Tibial artery (tissue), 4 donors: ENCODE measurements around the gene NEK7.
A peak's percentile ranks its signal among the peaks of the same experiment; 100 is the strongest.

Experiments
- DNase-seq, 2 donors: peaks; one replicate each; pipeline ENCODE4 v3.0.0-alpha.2; 2019
- H3K27ac ChIP-seq, 2 donors: fragments of 200-600 bp; sonication (generic) in 1 of 2; 1 replicate in 1 of 2; 2 replicates in 1 of 2; pipeline ENCODE4 v1.5.1; 2018 to 2019; ENCODE audit warnings: mild to moderate bottlenecking in 1 of 2
- H3K27me3 ChIP-seq, 2 donors: fragments of 200-600 bp; sonication (generic) in 1 of 2; one replicate each; pipeline versions ENCODE4 v1.5.1 to v1.6.0; 2016 to 2019
- H3K36me3 ChIP-seq, 3 donors: fragments of 200-600 bp; sonication (generic) in 2 of 3; one replicate each; pipeline ENCODE4 v1.5.1; 2016 to 2019; ENCODE audit warnings: mild to moderate bottlenecking in 2 of 3
- H3K4me1 ChIP-seq, 4 donors: fragments of 200-600 bp; sonication (generic) in 2 of 4; 1 replicate in 3 of 4; 2 replicates in 1 of 4; pipeline ENCODE4 v1.5.1; 2016 to 2019
- H3K4me3 ChIP-seq, 2 donors: fragments of 200-600 bp; sonication (generic) in 1 of 2; 1 replicate in 1 of 2; 2 replicates in 1 of 2; pipeline ENCODE4 v1.5.1; 2018 to 2019; ENCODE audit warnings: mild to moderate bottlenecking in 2 of 2
- H3K9me3 ChIP-seq, 3 donors: fragments of 200-600 bp; sonication (generic) in 1 of 3; one replicate each; pipeline ENCODE4 v1.5.1; 2016 to 2019
- CTCF ChIP-seq, 2 experiments: fragments of 200-600 bp in 1 of 2; fragments of 450-650 bp in 1 of 2; IDR thresholded peaks; one replicate each; pipeline ENCODE4 v1.5.1; 2017 to 2019; ENCODE audit warnings: antibody characterized with exemption in 2 of 2, mild to moderate bottlenecking in 1 of 2, moderate library complexity in 1 of 2
- intact Hi-C: fragments of 100-400 bp; cut with DNase I; formaldehyde crosslinking; loops from one replicate; pipeline ENCODE4 v1.15.0; 2023; ENCODE audit warnings: low total_unique reads

NEK7 gene

GRCh38 chr1:198143797-198144196 is 13.0 kb upstream of the NEK7 start:
- H3K9me3 ChIP-seq = no peaks in the 10 kb centered on the region
- H3K27me3 ChIP-seq = no peaks in the 10 kb centered on the region
- no peaks in the 10 kb centered on the region for H3K4me1 ChIP-seq
- H3K27ac ChIP-seq = no peak overlapping the region
- intact Hi-C loops = no loop called here
- DNase-seq = no peak
- no peak overlapping the region for H3K4me3 ChIP-seq
- no peak for TF ChIP-seq CTCF (IDR thresholded peaks at IDR 0.05)
- no peaks in the 10 kb centered on the region for H3K36me3 ChIP-seq

- Histone ChIP-seq H3K36me3 (no peaks in the 10 kb centered on the region), H3K27ac (no peak overlapping the region), H3K9me3 (no peaks in the 10 kb centered on the region), H3K4me3 (no peak overlapping the region), H3K27me3 (no peaks in the 10 kb centered on the region), H3K4me1 (peaks cover 0 to 7% (median 2%) of the 10 kb centered on the region in 4 donors)
- TF ChIP-seq CTCF (IDR thresholded peaks at IDR 0.05) = no peak
- no peak for DNase-seq
- intact Hi-C loops = no loop called here
Measured at GRCh38 chr1:198147216-198147615, 9.6 kb upstream of the NEK7 start.

DNA sequence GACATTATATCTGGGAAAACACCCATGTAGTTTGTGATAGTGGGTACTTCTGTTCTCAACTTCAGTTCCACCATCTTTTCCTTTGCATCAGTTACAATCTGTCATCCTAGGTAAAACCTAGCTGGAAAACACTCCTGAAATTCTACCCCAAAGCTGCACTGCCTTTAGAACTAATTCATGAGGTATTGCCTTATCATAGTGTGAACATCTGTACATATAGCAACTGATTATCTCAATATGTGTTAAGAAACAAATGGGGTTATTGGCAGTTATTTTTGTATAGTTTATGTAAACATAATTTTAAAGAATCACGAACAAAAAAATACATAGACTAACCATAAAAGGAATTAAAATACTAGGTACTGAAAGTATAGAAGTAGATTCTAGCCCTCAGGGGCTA is 6.4 kb upstream of the NEK7 start:
- DNase-seq = no peak

GRCh38 chr1:198151688-198152087 is 5.1 kb upstream of the NEK7 start:
- no peak overlapping the region for H3K4me3 ChIP-seq
- no peaks in the 10 kb centered on the region for H3K27me3 ChIP-seq
- TF ChIP-seq CTCF (IDR thresholded peaks at IDR 0.05) = no peak
- intact Hi-C loops = no loop called here
- H3K27ac ChIP-seq = no peak overlapping the region
- H3K9me3 ChIP-seq = no peaks in the 10 kb centered on the region
- H3K36me3 ChIP-seq = no peaks in the 10 kb centered on the region
- H3K4me1 ChIP-seq = peaks cover 0 to 46% (median 36%) of the 10 kb centered on the region in 4 donors
- DNase-seq = no peak

More for the DNA sequence above, 6.4 kb upstream of the NEK7 start:
- intact Hi-C loops = no loop called here
- Histone ChIP-seq H3K27me3 (no peaks in the 10 kb centered on the region), H3K9me3 (no peaks in the 10 kb centered on the region), H3K4me3 (no peak overlapping the region), H3K4me1 (peaks cover 0 to 39% (median 27%) of the 10 kb centered on the region in 4 donors), H3K27ac (no peak overlapping the region), H3K36me3 (no peaks in the 10 kb centered on the region)
- no peak for TF ChIP-seq CTCF (IDR thresholded peaks at IDR 0.05)

DNA sequence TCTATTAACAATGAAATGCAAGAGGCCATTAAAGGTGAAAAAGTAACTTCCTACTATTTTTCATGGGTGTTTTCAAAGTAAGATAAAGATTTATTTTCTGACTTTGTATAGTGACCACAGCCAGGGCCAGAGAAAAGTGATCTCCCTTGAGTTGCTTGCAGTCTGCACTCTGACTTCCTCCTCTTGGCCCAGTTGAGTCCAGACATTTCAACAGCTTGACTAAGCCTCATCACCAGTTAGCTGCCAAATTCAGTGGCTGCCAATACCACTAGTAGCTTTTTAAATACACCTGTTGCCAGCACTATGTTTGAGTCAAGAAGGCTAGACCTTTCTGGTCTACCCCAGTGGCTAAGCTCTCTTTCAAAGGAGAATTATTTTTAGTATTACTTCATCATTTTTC is 3.7 kb upstream of the NEK7 start:
- no peak for TF ChIP-seq CTCF (IDR thresholded peaks at IDR 0.05)
- Histone ChIP-seq H3K27me3 (no peaks in the 10 kb centered on the region), H3K9me3 (no peaks in the 10 kb centered on the region), H3K27ac (peak overlapping the region; percentile 26 to 96), H3K4me1 (peaks cover 0 to 46% (median 38%) of the 10 kb centered on the region in 4 donors), H3K36me3 (no peaks in the 10 kb centered on the region), H3K4me3 (no peak overlapping the region)
- intact Hi-C loops = no loop called here
- peak; percentile 80 to 84 for DNase-seq

GRCh38 chr1:198153804-198154203 is 3.0 kb upstream of the NEK7 start:
- Histone ChIP-seq H3K27ac (peak overlapping the region; percentile 26 to 96), H3K4me3 (no peak overlapping the region), H3K27me3 (no peaks in the 10 kb centered on the region), H3K36me3 (no peaks in the 10 kb centered on the region), H3K4me1 (peaks cover 0 to 53% (median 41%) of the 10 kb centered on the region in 4 donors), H3K9me3 (no peaks in the 10 kb centered on the region)
- no peak for DNase-seq
- no peak for TF ChIP-seq CTCF (IDR thresholded peaks at IDR 0.05)
- intact Hi-C loops = no loop called here
